ENCODE measurements around the gene MAPK8IP1.

The MAPK8IP1 gene

DNA sequence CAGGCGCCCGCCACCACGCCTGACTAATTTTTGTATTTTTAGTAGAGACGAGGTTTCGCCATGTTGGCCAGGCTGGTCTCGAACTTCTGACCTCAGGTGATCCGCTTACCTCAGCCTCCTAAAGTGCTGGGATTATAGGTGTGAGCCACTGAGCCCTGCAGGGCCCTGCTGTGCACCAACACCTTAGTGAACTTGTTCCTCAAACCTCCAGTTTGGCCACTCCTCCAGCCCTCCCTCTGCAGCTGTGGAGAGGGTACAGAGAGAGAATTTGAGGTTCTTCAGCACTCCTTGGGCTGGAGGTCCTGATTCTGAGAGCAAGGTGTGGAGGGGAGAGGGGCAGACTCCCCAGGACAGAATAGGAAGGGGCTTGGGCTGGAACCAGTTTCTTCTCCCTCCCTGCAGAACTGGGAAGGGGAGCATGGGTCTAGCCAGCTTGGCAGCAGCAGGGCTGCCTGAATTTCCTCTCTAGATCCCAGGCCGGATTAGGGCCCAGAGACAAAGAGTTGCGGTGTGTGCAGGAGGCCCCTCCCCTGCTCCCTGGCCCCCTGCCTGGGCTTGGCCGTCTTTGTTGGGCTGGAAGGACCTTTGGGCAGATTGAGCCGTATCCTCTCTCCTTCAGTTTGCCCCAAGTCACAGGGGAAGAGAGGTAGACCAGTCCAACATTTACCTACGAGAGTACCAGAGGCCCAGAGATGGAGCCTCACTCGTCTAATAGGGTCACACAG is 34.5 kb downstream of the MAPK8IP1 start:
- ATAC-seq (no peak), DNase-seq (no peak)
- Mint-ChIP-seq H3K4me1 (peaks cover 42% of the 10 kb centered on the region), H3K9me3 (no peaks in the 10 kb centered on the region), H3K27ac (no peak overlapping the region), H3K27me3 (peaks cover 13% of the 10 kb centered on the region), H3K36me3 (ENCODE audit: low read depth) (peaks cover 5% of the 10 kb centered on the region), H3K4me3 (no peak overlapping the region)

DNA sequence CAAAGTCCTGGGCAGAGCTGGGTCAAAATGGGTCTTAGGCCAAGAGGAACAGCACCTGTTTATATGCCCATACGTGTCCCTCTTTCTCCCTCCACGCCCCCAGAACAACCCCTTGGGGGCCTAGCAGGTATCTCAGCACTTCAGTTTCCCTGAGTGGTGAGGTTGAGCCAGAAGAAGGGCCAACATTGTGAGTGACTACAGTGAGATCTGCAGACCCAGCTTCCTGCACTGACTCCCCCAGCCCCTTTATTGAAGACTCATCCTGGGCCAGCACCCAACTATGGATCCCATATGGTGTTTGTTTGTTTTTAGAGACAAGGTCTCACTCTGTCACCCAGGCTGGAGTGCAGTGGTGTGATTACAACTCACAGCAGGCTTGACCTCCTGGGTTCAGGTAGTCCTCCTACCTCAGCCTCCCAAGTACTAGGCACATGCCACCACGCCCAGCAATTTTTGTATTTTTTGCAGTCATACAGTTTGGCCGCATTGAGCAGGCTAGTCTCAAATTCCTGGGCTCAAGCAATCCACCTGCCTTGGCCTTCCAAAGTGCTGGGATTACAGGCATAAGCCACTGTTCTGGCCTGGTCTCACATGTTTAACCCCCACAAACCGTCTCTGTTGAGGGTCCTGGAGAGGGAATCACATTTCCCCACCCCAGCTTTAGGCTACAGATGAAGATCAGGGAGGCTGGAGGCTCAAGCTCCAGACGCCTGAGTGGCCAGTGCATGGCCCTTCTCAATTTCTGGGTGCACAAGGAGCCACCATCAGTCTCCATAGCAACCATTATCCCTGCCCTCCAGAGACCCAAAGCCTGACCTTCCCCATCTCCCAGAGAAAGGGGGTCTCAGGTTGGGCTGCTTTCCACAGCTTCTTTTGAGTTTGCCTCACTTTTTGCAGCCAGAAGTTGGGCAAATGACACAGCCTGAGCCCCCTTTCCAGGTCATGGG is 35.4 kb downstream of the MAPK8IP1 start:
- ATAC-seq (no peak), DNase-seq (no peak)
- Mint-ChIP-seq H3K4me1 (peaks cover 39% of the 10 kb centered on the region), H3K9me3 (no peaks in the 10 kb centered on the region), H3K36me3 (ENCODE audit: low read depth) (peaks cover 5% of the 10 kb centered on the region), H3K4me3 (no peak overlapping the region), H3K27ac (no peak overlapping the region), H3K27me3 (peaks cover 13% of the 10 kb centered on the region)

- ATAC-seq (no peak), DNase-seq (no peak)
- Mint-ChIP-seq H3K9me3 (no peaks in the 10 kb centered on the region), H3K36me3 (ENCODE audit: low read depth) (no peaks in the 10 kb centered on the region), H3K27ac (peak overlapping the region; percentile 18), H3K4me1 (peaks cover 31% of the 10 kb centered on the region), H3K4me3 (peak overlapping the region; percentile 27), H3K27me3 (peaks cover 13% of the 10 kb centered on the region)
Measured at GRCh38 chr11:45921561-45922424, 36.3 kb downstream of the MAPK8IP1 start.

GRCh38 chr11:45922425-45923082 is 37.1 kb downstream of the MAPK8IP1 start, which contains the start of gene LARGE2:
LARGE2 (plus strand) TSS chr11:45922656; CDS start chr11:45922883, 227 bp downstream.
- H3K4me1 Mint-ChIP-seq = peaks cover 26% of the 10 kb centered on the region
- DNase-seq = no peak
- H3K36me3 Mint-ChIP-seq (ENCODE audit: low read depth) = no peaks in the 10 kb centered on the region

DNA sequence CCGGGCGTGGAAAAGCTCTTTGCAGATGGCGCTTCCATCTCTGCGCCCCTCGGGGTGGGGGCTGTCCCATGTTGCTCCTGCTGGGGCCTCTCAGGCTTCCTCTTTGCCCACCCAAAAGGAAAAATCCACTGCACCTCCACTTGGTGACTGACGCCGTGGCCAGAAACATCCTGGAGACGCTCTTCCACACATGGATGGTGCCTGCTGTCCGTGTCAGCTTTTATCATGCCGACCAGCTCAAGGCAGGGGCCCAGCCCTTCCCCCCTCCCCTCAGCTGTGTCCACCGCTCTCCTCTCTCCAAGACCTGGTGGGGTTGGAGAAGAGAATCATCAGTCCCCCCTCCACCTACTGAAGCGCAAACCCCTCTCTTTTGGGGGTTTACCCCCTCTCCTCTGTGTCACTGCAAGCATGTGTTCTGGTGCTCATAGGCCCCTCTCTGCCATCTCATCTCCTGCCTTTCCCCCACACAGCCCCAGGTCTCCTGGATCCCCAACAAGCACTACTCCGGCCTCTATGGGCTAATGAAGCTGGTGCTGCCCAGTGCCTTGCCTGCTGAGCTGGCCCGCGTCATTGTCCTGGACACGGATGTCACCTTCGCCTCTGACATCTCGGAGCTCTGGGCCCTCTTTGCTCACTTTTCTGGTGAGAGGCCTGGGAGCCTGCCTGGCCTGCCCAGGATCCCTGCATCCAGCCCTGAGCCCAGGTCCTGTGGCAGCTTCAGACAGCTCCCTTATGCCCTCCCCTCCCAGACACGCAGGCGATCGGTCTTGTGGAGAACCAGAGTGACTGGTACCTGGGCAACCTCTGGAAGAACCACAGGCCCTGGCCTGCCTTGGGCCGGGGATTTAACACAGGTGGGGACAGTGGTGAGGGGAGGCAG is 38.8 kb downstream of the MAPK8IP1 start:
- H3K36me3 Mint-ChIP-seq (ENCODE audit: low read depth) = no peaks in the 10 kb centered on the region
- no peak overlapping the region for H3K27ac Mint-ChIP-seq
- no peaks in the 10 kb centered on the region for H3K9me3 Mint-ChIP-seq
- no peak for ATAC-seq
- peak overlapping the region; percentile 53 for H3K4me3 Mint-ChIP-seq
- peaks cover 15% of the 10 kb centered on the region for H3K4me1 Mint-ChIP-seq
- DNase-seq = no peak
- H3K27me3 Mint-ChIP-seq = peaks cover 13% of the 10 kb centered on the region

More at GRCh38 chr11:45922425-45923082, 37.1 kb downstream of the MAPK8IP1 start, which contains the start of gene LARGE2:
- Mint-ChIP-seq H3K9me3 (no peaks in the 10 kb centered on the region), H3K27me3 (peaks cover 13% of the 10 kb centered on the region), H3K27ac (peak within 1 kb of the TSS; percentile 18), H3K4me3 (peak within 1 kb of the TSS; percentile 69)
- ATAC-seq = no peak

GRCh38 chr11:45924927-45925326 is 39.5 kb downstream of the MAPK8IP1 start:
- no peaks in the 10 kb centered on the region for H3K9me3 Mint-ChIP-seq
- no peak overlapping the region for H3K4me3 Mint-ChIP-seq
- ATAC-seq = no peak
- H3K27ac Mint-ChIP-seq = no peak overlapping the region
- H3K4me1 Mint-ChIP-seq = peaks cover 18% of the 10 kb centered on the region
- H3K36me3 Mint-ChIP-seq (ENCODE audit: low read depth) = no peaks in the 10 kb centered on the region
- H3K27me3 Mint-ChIP-seq = peaks cover 13% of the 10 kb centered on the region
- DNase-seq = no peak

DNA sequence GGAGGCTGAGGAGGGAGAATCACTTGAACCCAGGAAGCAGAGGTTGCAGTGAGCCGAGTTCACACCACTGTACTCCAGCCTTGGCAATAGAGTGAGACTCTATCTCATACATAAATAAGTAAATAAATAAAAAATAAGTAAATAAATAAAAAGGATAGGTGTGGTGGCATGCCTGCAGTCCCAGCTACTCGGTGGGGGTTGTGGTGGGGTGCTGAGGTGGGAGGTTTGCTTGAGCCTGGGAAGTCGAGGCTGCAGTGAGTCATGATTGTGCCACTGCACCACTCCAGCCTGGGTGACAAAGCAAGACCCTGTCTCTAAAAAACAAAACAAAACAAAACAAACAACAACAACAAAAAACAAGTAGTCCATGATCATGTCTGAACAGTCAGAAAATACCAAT is 40.1 kb downstream of the MAPK8IP1 start:
- no peaks in the 10 kb centered on the region for H3K36me3 Mint-ChIP-seq (ENCODE audit: low read depth)
- ATAC-seq = no peak
- DNase-seq = no peak
- peaks cover 24% of the 10 kb centered on the region for H3K4me1 Mint-ChIP-seq
- H3K4me3 Mint-ChIP-seq = no peak overlapping the region
- H3K9me3 Mint-ChIP-seq = no peaks in the 10 kb centered on the region
- H3K27me3 Mint-ChIP-seq = peaks cover 13% of the 10 kb centered on the region
- H3K27ac Mint-ChIP-seq = no peak overlapping the region

- no peaks in the 10 kb centered on the region for H3K9me3 Mint-ChIP-seq
- H3K27ac Mint-ChIP-seq = no peak overlapping the region
- no peaks in the 10 kb centered on the region for H3K36me3 Mint-ChIP-seq (ENCODE audit: low read depth)
- ATAC-seq (no peak), DNase-seq (peak; percentile 1)
- H3K4me3 Mint-ChIP-seq = no peak overlapping the region
- H3K27me3 Mint-ChIP-seq = peaks cover 13% of the 10 kb centered on the region
- peaks cover 27% of the 10 kb centered on the region for H3K4me1 Mint-ChIP-seq
Measured at GRCh38 chr11:45926001-45926401, 40.5 kb downstream of the MAPK8IP1 start.

- ATAC-seq (no peak), DNase-seq (peak; percentile 1)
- no peaks in the 10 kb centered on the region for H3K36me3 Mint-ChIP-seq (ENCODE audit: low read depth)
- H3K27ac Mint-ChIP-seq = no peak overlapping the region
- H3K9me3 Mint-ChIP-seq = no peaks in the 10 kb centered on the region
- peaks cover 10% of the 10 kb centered on the region for H3K27me3 Mint-ChIP-seq
- no peak overlapping the region for H3K4me3 Mint-ChIP-seq
- peaks cover 30% of the 10 kb centered on the region for H3K4me1 Mint-ChIP-seq
Measured at GRCh38 chr11:45926536-45927331, 41.3 kb downstream of the MAPK8IP1 start.

GRCh38 chr11:45927332-45927683 is 41.9 kb downstream of the MAPK8IP1 start:
- Mint-ChIP-seq H3K27me3 (peaks cover 10% of the 10 kb centered on the region), H3K4me3 (no peak overlapping the region), H3K27ac (peak overlapping the region; percentile 57), H3K9me3 (no peaks in the 10 kb centered on the region), H3K4me1 (peaks cover 30% of the 10 kb centered on the region), H3K36me3 (ENCODE audit: low read depth) (no peaks in the 10 kb centered on the region)
- no peak for ATAC-seq
- no peak for DNase-seq

GRCh38 chr11:45927684-45928413 is 42.4 kb downstream of the MAPK8IP1 start:
- no peaks in the 10 kb centered on the region for H3K36me3 Mint-ChIP-seq (ENCODE audit: low read depth)
- no peak overlapping the region for H3K4me3 Mint-ChIP-seq
- no peaks in the 10 kb centered on the region for H3K9me3 Mint-ChIP-seq
- DNase-seq (no peak), ATAC-seq (no peak)
- peak overlapping the region; percentile 57 for H3K27ac Mint-ChIP-seq
- H3K4me1 Mint-ChIP-seq = peaks cover 30% of the 10 kb centered on the region
- peaks cover 10% of the 10 kb centered on the region for H3K27me3 Mint-ChIP-seq
